Measurements from ENCODE around the gene WIPF1.
A peak's percentile ranks its signal among the peaks of the same experiment; 100 is the strongest.

WIPF1 gene

DNA sequence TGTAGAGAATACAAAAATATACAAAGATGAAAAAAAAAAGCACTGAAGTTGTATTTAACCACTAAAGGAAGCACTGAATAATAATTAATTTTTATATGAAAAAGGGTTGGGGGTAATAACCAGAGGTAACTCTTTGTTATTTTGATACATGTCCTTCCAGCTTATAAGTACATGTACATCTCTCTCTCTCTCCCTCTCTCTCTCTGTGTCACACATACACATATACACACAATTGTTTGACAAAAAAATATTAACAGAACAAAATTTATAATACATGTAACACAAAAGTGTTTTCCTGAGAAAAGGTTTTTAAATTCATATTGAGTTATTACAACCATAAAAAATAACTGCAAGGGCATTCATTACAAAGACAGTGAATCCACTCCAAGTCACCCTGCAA, 4.6 kb downstream of the WIPF1 start:
- TF ChIP-seq, protein P1, sequence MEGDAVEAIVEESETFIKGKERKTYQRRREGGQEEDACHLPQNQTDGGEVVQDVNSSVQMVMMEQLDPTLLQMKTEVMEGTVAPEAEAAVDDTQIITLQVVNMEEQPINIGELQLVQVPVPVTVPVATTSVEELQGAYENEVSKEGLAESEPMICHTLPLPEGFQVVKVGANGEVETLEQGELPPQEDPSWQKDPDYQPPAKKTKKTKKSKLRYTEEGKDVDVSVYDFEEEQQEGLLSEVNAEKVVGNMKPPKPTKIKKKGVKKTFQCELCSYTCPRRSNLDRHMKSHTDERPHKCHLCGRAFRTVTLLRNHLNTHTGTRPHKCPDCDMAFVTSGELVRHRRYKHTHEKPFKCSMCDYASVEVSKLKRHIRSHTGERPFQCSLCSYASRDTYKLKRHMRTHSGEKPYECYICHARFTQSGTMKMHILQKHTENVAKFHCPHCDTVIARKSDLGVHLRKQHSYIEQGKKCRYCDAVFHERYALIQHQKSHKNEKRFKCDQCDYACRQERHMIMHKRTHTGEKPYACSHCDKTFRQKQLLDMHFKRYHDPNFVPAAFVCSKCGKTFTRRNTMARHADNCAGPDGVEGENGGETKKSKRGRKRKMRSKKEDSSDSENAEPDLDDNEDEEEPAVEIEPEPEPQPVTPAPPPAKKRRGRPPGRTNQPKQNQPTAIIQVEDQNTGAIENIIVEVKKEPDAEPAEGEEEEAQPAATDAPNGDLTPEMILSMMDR (IDR thresholded peaks at IDR 0.05; ENCODE audit: low read depth, low read length, missing control alignments), result no peak
- peak overlapping the region; percentile 78; the same call in 1 of the 2 replicates for H3K4me3 ChIP-seq (ENCODE audit: low read depth, low read length)
- DNase-seq (ENCODE audit: low read depth), result no peak

DNA sequence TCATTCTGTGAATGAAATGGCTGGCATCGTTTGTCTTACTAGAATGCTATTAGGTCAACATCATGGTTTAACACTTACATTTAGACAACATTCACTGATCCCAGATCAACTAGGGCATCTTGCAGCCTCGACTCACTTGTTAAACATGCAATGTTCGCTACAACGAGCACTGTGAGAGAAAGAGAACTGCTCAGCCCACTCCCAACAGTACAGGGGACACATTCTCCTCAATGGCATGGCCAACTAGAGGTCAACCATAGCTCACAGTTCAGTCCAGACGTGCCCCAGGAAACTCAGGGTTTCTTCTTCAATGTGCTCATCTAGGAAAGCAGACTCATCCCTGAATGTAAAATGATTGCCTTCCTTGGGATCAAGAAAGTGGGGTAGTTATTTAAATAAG, 5.9 kb downstream of the WIPF1 start:
- TF ChIP-seq, protein P1 (IDR thresholded peaks at IDR 0.05; ENCODE audit: low read depth, low read length, missing control alignments), result no peak
- no peak for DNase-seq (ENCODE audit: low read depth)
- H3K4me3 ChIP-seq (ENCODE audit: low read depth, low read length), result no peak overlapping the region; the same call in 1 of the 2 replicates

DNA sequence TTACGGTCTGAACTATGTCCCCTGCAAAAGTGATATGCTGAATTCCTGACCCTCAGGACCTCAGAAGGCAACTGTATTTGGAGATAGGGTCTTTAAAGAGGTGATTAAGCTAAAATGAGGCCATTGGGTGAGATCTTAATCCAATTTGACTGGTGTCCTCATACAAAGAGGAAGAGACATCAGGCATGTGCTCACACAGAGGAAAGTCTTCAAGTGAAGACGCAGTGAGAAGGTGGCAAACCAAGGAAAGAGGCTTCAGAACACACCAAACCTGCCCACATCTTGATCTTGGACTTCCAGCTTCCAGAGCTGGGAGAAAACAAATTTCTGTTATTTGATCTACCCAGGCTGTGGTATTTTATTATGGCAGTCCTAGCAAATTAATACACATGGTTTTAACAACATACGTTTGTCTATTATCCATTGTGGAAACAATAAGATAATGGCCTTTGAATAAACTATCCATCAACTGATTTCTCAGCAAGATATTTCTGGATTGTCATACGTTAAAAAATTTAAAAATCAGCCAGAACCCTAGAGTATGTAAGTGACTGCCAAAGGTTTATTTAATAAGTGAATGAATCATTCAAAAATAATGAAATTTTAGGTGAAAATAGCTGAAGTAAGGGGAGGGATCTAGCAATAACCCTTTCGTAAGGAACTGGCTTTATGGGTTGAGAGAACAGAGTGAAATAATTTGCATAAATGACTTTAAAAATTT, 6.5 kb downstream of the WIPF1 start:
- TF ChIP-seq, protein P1 (IDR thresholded peaks at IDR 0.05; ENCODE audit: low read depth, low read length, missing control alignments), result no peak
- H3K4me3 ChIP-seq (ENCODE audit: low read depth, low read length), result no peak overlapping the region
- DNase-seq (ENCODE audit: low read depth), result no peak

DNA sequence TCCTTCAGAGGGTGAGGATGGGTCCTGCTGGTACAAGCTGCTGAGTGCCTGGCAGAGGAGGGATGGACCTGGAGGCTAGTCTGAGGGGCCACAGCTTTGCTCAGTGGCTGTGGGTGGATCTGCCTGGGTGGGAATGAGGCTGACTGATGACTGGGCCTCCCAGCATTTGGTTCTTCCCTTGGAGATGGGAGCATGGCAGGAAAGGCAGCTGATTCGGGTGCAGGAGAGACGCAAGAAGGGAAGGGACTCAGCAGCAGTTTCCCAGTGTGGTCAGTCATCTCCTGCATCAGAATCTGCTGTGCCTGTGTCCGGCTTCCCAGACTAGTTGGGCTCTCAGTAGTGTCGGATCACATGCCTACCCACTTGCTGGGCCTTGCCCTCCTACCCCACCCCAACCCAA, 7.3 kb downstream of the WIPF1 start:
- no peak overlapping the region for H3K4me3 ChIP-seq (ENCODE audit: low read depth, low read length)
- TF ChIP-seq, protein P1 (IDR thresholded peaks at IDR 0.05; ENCODE audit: low read depth, low read length, missing control alignments), result no peak
- no peak for DNase-seq (ENCODE audit: low read depth)

GRCh38 chr2:174589334-174589733, 8.3 kb downstream of the WIPF1 start:
- no peak overlapping the region for H3K4me3 ChIP-seq (ENCODE audit: low read depth, low read length)
- TF ChIP-seq, protein P1 (IDR thresholded peaks at IDR 0.05; ENCODE audit: low read depth, low read length, missing control alignments), result no peak
- no peak for DNase-seq (ENCODE audit: low read depth)

DNA sequence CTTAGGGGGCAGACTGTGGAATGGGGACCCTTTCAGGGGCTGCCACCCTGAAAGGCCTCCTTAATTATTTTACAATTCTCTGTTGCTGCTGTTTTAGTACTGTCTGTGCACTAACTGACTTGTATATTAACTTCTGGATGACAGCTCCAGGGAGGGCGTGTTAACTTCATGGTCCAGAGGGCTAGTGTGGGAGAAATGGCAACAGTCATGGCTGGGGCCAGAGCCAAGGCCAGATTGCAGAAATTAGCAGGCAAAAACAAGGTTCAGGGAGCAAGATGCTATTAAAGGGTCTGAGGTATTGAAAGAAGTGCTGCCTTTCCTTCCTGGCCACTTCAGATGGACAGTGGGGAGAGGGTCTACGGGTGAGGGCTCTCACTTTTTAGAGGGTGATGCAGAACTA, 9.1 kb downstream of the WIPF1 start:
- TF ChIP-seq, protein P1 (IDR thresholded peaks at IDR 0.05; ENCODE audit: low read depth, low read length, missing control alignments), result no peak
- H3K4me3 ChIP-seq (ENCODE audit: low read depth, low read length), result no peak overlapping the region
- DNase-seq (ENCODE audit: low read depth), result no peak

- no peak for DNase-seq (ENCODE audit: low read depth)
- TF ChIP-seq, protein P1 (IDR thresholded peaks at IDR 0.05; ENCODE audit: low read depth, low read length, missing control alignments), result no peak
- no peak overlapping the region for H3K4me3 ChIP-seq (ENCODE audit: low read depth, low read length)
Measured at GRCh38 chr2:174587579-174587978, 10.0 kb downstream of the WIPF1 start.
